Activated gamma-delta T cell treated with Interleukin-2 at 50 U/mL for 16 hours (primary cell): Measurements from ENCODE around the gene DUSP18.
"Not testable (repeated sequence)": the region's sequence is repeated elsewhere in the genome, so short reads cannot be mapped to it uniquely, and the experiment has no call there.

Experiments used
- DNase-seq: peaks from one replicate; pipeline ENCODE4 v3.0.0-alpha.2; 2020

DUSP18 gene

DNA sequence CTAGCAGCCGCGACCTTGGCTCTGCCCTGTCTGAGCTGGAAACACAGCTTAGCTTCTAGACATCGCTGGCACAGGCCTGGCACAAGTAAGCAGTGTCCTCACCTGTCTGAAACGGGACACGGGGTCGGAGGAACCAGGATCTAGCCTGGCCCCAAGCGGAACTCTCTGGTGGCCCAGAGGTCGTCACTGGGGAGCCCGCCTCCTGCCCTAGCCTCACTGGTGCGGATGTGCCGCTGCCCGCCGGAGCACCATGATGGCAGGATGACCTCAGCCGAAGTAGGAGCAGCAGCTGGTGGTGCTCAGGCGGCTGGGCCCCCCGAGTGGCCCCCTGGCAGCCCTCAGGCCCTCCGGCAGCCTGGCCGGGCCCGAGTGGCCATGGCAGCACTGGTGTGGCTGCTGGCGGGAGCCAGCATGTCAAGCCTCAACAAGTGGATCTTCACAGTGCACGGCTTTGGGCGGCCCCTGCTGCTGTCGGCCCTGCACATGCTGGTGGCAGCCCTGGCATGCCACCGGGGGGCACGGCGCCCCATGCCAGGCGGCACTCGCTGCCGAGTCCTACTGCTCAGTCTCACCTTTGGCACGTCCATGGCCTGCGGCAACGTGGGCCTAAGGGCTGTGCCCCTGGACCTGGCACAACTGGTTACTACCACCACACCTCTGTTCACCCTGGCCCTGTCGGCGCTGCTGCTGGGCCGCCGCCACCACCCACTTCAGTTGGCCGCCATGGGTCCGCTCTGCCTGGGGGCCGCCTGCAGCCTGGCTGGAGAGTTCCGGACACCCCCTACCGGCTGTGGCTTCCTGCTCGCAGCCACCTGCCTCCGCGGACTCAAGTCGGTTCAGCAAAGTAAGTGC is 31.2 kb downstream of the DUSP18 start:
- peak; percentile 16 for DNase-seq

DNA sequence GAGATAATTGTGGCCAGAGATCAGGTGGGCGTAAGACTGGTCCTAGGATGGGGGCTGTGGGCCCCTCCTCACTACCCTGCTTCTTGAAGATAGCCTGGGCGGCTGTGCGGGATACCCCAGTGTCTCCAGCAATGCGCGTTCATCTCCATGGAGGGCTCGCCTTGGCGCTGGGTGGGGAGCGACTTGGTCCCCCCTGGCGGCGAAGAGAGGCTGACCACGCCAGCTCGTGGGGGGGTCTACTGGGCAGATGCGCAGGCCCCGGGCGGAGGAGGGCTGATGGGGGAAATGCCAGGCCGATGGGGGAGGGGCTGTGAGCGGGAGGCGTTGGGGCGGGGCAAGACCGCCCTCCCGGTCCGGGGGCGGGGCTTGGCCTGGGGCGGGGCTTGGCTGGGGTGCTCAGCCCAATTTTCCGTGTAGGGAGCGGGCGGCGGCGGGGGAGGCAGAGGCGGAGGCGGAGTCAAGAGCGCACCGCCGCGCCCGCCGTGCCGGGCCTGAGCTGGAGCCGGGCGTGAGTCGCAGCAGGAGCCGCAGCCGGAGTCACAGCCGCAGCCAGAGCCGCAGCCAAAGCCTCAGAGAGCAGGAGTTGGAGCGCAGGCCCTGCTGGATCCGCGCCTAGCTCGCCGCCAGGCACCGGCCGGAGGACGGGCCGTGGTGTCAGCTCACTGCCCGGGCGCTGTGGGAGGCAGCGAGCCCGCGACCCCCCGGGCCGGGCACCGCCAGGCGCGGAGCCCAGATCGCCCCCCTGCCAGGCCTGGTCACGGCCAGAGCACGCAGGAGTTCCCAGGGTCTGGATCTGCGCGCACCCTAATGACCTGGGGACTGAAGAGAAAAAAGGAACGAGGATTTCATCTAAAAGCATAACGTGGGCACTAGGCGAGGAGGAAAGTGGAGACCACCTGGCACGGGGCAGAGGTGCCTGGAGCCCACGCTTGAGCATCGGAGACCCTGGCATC is 32.1 kb downstream of the DUSP18 start, which contains the start of gene SLC35E4:
SLC35E4 (plus strand) TSS at position 509 of the 953 bp plus-strand sequence. CDS start 670 bp downstream, outside the sequence.
- peak; percentile 95 for DNase-seq

- DNase-seq = peak; percentile 90
Measured at GRCh38 chr22:30634471-30635233, 33.0 kb downstream of the DUSP18 start.

DNA sequence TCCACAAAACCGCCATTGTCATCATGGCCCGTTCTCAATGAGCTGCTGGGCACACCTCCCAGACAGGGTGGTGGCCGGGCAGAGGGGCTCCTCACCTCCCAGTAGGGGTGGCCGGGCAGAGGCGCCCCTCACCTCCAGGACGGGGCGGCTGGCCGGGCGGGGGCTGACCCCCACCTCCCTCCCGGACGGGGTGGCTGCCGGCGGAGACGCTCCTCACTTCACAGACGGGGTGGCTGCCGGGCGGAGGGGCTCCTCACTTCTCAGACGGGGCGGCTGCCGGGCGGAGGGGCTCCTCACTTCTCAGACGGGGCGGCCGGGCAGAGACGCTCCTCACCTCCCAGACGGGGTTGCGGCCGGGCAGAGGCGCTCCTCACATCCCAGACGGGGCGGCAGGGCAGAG is 36.2 kb downstream of the DUSP18 start:
- DNase-seq = not testable (repeated sequence)

DNA sequence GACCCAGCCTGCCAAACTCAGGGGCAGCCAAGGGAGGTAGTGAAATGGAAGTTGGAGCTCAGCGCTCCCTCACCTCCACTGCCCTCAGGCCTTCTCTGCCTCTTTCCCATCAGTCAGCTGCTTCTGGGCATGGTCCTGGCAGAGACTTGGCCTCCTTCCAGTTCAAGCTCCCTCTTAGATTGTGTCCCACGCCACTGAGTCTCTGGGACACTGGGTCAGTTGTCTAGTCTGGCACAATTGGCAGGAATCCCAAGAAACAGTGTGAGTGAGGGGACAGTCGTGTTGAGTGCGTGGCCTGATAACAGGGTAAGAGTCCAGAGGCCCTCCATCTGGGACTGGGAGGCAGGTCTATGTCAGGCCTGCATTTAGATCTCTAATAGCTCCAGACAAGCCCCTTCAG is 39.2 kb downstream of the DUSP18 start:
- no peak for DNase-seq

DNA sequence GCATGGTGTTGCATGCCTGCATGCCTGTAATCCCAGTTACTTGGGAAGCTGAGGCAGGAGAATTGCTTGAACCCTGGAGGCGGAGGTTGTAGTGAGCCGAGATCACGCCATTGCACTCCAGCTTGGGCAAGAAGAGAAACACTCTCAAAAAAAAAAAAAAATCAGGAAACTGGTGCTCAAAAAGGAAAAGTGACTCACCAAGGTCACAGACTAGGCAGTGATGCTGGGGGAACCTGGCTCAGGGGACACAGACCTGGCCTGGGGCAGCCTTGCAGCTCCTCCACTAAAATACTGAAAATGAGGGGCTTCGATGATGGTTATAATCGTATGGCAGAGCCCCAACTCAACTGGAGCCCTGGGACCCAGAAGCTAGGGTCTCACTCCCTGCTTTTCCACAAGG is 40.2 kb downstream of the DUSP18 start:
- DNase-seq = no peak

GRCh38 chr22:30626413-30626812 is 41.3 kb downstream of the DUSP18 start:
- DNase-seq = no peak

DNA sequence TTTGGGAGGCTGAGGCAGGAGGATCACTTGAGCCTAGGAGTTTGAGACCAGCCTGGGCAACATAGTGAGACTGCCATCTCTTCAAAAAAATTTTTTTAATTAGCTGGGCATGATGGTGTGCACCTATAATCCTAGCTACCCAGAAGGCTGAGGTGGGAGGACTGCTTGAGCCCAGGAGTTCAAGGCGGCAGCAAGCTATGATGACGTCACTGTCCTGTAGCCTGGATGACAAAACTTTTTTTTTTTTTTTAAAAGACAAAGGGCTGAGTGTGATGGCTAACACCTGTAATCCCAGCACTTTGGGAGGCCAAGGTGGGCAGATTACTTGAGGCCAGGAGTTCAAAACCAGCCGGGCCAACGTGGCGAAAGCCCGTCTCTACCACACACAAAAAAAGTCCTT is 47.8 kb downstream of the DUSP18 start:
- DNase-seq = not testable (repeated sequence)

DNA sequence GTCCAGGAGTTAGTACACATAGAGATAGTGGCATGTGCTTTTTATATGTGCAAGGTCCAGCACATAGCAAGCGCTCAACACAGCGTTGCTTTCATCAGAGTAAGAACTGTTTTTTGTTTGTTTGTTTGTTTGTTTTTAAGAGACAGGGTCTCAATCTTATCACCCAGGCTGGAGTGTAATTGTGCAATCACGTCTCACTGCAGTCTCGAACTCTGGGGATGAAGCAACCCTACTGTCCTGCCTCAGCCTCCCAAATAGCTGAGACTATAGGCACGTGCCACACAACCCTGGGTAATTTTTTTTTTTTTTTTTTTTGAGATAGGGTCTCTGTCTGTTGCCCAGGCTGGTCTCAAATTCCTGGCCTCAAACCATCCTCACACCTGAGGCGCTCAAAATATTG is 49.9 kb downstream of the DUSP18 start:
- DNase-seq = no peak

- no peak for DNase-seq
Measured at GRCh38 chr22:30615543-30615954, 52.1 kb downstream of the DUSP18 start.

DNA sequence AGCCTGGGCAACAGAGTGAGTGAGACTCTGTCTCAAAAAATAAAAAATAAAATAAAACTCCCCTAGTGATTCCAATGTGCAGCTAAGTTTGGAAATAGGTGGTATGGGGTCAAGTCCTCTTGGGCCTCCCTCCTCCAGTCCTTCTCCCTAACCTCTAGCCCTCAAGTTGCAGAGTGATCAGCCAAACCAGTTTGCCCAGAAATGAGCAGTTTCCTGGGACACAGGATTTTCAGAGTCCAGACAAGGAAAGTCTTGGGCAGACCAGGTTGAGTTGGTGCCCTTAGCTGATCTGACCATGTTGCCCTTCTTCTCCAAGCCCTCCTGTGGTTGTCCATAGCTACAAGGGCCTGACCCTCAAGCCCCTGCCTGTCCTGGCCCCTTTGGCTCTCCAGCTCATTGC is 52.8 kb downstream of the DUSP18 start:
- DNase-seq = no peak

DNA sequence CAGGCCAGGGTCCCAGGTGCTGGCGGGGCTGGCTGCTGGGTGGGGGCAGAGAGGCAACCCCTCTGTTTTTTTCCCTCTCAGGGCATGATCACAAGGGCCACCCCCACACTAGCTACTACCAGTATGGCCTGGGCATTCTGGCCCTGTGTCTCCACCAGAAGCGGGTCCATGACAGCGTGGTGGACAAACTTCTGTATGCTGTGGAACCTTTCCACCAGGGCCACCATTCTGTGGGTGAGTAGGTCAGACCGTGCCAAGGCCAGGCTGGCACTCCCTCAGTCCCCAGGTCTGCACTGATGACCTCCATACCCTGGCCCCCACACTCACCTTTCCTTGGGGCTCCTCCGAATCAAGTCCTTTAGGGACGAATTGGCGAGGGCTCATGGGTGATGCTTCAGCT is 53.4 kb downstream of the DUSP18 start:
- DNase-seq = no peak

DNA sequence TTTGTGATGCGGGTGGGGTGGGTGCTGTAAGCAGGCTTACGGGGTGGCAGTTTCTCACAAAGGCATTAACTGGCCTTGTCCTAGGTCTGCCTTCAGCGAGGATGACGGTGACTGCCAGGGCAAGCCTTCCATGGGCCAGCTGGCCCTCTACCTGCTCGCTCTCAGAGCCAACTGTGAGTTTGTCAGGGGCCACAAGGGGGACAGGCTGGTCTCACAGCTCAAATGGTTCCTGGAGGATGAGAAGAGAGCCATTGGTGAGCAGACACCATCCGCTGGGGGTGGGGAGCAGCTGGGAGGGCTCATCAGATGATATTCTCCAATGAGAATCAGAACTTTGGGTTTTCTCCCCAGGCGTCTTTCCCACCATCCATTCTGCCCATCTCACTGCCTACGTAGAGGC is 54.9 kb downstream of the DUSP18 start:
- no peak for DNase-seq
